Glutamatergic neuron (in vitro differentiated cells): ENCODE data around the gene SPTB. TPM values are rescaled to one million over a fixed set of nuclear protein-coding genes. Genes with fewer than 3 reads are reported as not detected.

Source experiments
- DNase-seq: peaks from one replicate; pipeline ENCODE4 v3.0.0; 2022
- H3K27ac Mint-ChIP-seq: one replicate; pipeline ENCODE4 v1.8.0; 2020; ENCODE audit warnings: mild to moderate bottlenecking, mixed read lengths, inconsistent platforms; ENCODE audit not compliant: unreplicated experiment
- H3K27me3 Mint-ChIP-seq: one replicate; pipeline ENCODE4 v1.8.0; 2020; ENCODE audit warnings: mild to moderate bottlenecking, moderate library complexity, mixed read lengths, inconsistent platforms; ENCODE audit not compliant: unreplicated experiment
- H3K36me3 Mint-ChIP-seq: one replicate; pipeline ENCODE4 v1.8.0; 2020; ENCODE audit warnings: mild to moderate bottlenecking, mixed read lengths, inconsistent platforms; ENCODE audit not compliant: unreplicated experiment
- H3K4me1 Mint-ChIP-seq: one replicate; pipeline ENCODE4 v1.8.0; 2020; ENCODE audit warnings: mild to moderate bottlenecking, low read depth, mixed read lengths, inconsistent platforms; ENCODE audit not compliant: unreplicated experiment
- H3K4me3 Mint-ChIP-seq: one replicate; pipeline ENCODE4 v1.8.0; 2020; ENCODE audit warnings: mild to moderate bottlenecking, mixed read lengths, inconsistent platforms; ENCODE audit not compliant: unreplicated experiment
- H3K9me3 Mint-ChIP-seq: one replicate; pipeline ENCODE4 v1.8.0; 2020; ENCODE audit warnings: mild to moderate bottlenecking, moderate library complexity, mixed read lengths, inconsistent platforms; ENCODE audit not compliant: unreplicated experiment
- total RNA-seq: library from RNA; stranded (reverse); fragmentation: NEBNext Ultra II Directional; extraction: Animal tissue kit (Norgen Biotek cat#: 25700); gene quantifications from one replicate; pipeline ENCODE4 v1.2.1, GENCODE V29; 2021; ENCODE audit not compliant: unreplicated experiment
- TF ChIP-seq, protein P1 (sequence below): fragments of 200-600 bp; sonication (generic); IDR thresholded peaks from one replicate; pipeline ENCODE4 v1.5.0; 2021; ENCODE audit not compliant: partially characterized antibody, unreplicated experiment

SPTB gene
- total RNA-seq, 1 donor from 2014 or later, result 1.9 TPM

DNA sequence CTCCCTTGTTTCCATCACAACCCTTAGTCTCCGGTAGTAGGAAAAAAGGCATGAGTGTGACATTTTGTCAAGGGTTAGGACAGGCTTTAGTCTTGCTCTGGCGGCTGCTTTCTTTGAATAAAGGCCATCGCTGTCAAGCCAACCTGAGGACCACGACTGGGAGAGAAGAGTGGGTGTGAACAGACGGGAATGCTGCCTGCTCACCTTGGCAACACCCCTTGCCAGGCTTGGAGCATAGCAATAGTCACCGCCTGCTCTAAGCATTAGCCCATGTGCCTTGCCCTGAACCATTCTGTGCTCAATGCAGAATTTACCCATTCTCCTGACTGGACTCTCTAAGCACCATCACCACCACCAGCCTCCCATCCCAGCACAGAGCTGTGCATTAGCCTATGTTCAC is 36.2 kb downstream of the SPTB start:
- Mint-ChIP-seq H3K4me3 (no peak overlapping the region), H3K4me1 (no peaks in the 10 kb centered on the region), H3K36me3 (no peaks in the 10 kb centered on the region), H3K9me3 (peaks cover 4% of the 10 kb centered on the region), H3K27me3 (peaks cover 2% of the 10 kb centered on the region), H3K27ac (no peak overlapping the region)
- DNase-seq, result no peak
- TF ChIP-seq, protein P1, sequence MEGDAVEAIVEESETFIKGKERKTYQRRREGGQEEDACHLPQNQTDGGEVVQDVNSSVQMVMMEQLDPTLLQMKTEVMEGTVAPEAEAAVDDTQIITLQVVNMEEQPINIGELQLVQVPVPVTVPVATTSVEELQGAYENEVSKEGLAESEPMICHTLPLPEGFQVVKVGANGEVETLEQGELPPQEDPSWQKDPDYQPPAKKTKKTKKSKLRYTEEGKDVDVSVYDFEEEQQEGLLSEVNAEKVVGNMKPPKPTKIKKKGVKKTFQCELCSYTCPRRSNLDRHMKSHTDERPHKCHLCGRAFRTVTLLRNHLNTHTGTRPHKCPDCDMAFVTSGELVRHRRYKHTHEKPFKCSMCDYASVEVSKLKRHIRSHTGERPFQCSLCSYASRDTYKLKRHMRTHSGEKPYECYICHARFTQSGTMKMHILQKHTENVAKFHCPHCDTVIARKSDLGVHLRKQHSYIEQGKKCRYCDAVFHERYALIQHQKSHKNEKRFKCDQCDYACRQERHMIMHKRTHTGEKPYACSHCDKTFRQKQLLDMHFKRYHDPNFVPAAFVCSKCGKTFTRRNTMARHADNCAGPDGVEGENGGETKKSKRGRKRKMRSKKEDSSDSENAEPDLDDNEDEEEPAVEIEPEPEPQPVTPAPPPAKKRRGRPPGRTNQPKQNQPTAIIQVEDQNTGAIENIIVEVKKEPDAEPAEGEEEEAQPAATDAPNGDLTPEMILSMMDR, result no peak

DNA sequence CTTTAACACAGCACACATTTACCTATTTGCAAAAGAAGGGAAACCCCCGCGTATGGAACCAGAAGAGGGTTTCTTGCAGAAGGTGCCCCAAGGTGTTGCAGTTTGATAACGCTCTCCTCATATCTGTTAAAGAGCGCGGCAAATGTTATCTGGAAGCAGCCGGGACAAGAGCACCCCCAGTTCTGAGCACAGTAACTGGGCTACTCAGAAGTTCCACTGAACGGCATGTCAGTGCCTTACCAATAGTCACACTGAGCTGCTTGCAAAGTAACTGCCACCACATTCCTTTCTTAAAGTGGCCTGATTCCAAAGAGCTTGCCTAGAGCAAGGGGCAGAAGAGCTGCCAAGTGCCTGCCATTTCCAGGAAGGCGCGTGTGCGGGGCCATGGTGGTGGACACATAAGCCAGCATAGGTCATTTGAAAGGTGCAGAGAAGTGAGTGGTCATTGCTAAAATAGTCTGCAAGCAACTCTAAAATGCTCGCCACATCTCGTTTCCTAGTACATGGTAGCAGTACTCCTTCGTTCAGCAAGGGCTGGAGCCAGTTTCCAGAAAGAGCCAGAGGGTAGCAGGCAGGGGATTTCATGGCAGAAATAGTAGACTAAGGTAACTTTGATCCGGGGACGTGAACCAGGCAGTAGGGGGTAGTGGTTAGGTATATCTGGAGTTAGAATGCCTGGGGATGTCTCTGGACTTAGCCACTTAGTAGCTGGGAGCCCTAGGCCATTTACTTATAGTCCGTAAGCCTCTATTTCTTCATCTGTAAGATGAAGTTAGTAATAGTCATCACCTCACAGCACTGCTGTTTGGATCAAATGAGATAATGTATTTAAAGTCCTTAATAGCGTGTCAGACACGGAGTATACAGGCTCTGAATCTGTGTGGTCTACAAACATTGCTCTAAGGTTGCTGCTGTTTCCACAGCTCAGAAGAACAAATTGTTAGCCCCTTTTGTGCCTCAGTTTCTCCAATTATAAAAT is 37.6 kb downstream of the SPTB start:
- no peaks in the 10 kb centered on the region for H3K36me3 Mint-ChIP-seq
- H3K27me3 Mint-ChIP-seq, result peaks cover 2% of the 10 kb centered on the region
- no peaks in the 10 kb centered on the region for H3K4me1 Mint-ChIP-seq
- no peak for DNase-seq
- TF ChIP-seq, protein P1, result no peak
- H3K9me3 Mint-ChIP-seq, result peaks cover 2% of the 10 kb centered on the region
- H3K27ac Mint-ChIP-seq, result no peak overlapping the region
- no peak overlapping the region for H3K4me3 Mint-ChIP-seq

DNA sequence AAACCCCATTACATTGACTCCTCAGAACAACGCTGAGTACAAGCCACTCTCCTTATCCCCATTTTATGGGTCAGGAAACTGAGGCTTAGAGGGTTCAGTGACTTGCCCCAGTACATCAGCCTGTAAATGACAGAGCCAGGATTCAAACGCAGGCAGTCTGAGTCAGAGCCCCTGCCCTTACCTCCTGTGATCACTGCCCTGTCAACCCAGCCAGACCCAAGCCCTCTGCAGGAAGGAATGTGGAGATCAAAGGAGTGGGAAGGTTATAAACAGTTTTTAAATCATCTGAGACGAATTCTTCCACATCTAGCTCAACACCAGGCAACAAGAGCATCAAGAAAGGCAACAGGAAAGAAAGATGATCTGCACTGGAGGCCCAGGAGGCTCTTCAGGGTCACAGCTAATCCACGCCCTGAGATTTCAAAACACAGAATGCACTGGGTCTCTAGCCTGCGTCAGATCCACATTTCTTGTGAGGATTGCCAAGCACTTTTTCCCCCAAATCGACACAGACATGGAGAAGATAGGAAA is 38.5 kb downstream of the SPTB start:
- Mint-ChIP-seq H3K4me3 (no peak overlapping the region), H3K4me1 (no peaks in the 10 kb centered on the region), H3K36me3 (no peaks in the 10 kb centered on the region), H3K27ac (no peak overlapping the region), H3K9me3 (peaks cover 2% of the 10 kb centered on the region), H3K27me3 (peaks cover 2% of the 10 kb centered on the region)
- TF ChIP-seq, protein P1, result no peak
- no peak for DNase-seq

DNA sequence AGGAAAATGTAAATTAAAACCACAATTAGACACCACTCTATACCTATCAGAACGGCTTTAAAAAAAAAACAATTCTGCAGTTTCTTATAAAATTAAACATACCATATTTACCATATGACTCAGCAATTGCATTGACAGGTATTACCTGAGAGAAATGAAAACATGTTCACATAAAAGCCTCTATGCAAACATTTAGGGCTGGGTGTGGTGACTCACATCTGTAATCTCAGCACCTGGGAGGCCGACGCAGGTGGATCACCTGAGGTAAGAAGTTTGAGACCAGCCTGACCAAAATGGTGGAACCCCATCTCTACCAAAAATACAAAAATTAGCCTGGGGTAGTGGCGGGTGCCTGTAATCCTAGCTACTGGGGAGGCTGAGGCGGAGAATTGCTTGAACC is 41.1 kb downstream of the SPTB start:
- Mint-ChIP-seq H3K27ac (no peak overlapping the region), H3K27me3 (peaks cover 2% of the 10 kb centered on the region), H3K4me3 (no peak overlapping the region), H3K36me3 (no peaks in the 10 kb centered on the region), H3K4me1 (no peaks in the 10 kb centered on the region), H3K9me3 (no peaks in the 10 kb centered on the region)
- DNase-seq, result no peak
- TF ChIP-seq, protein P1, result no peak

DNA sequence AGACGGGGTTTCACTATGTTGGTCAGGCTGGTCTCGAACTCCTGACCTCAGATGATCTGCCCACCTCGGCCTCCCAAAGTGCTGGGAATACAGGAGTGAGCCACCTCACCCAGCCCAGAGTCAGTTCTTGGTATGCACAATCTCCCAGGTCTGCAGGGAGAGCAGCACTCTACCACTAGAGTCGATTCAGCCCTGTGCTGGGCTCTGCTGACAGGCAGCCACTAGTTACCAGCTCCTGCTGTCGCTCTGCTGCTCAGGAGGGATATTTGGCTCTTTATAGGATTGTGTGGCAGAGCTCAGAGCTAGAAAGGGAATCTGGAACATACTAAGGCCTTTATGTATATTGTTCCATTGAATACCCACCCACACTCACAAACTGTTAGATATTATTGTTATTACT is 44.3 kb downstream of the SPTB start:
- H3K27ac Mint-ChIP-seq, result no peak overlapping the region
- peaks cover 2% of the 10 kb centered on the region for H3K27me3 Mint-ChIP-seq
- DNase-seq, result no peak

More for the DNA sequence above, 44.3 kb downstream of the SPTB start:
- TF ChIP-seq, protein P1, result no peak
- no peaks in the 10 kb centered on the region for H3K9me3 Mint-ChIP-seq
- H3K36me3 Mint-ChIP-seq, result no peaks in the 10 kb centered on the region
- no peak overlapping the region for H3K4me3 Mint-ChIP-seq
- no peaks in the 10 kb centered on the region for H3K4me1 Mint-ChIP-seq
